Neural crest cell (in vitro differentiated cells): ENCODE data around the gene DUSP16. TPM values are rescaled to one million over a fixed set of nuclear protein-coding genes. Genes with fewer than 3 reads are reported as not detected.

Experiments
- DNase-seq: peaks from one replicate; pipeline ENCODE4 v3.0.0; 2021; ENCODE audit warnings: low read depth, mixed read lengths, low spot score
- H3K27ac Mint-ChIP-seq: one replicate; pipeline ENCODE4 v1.8.0; 2021; ENCODE audit warnings: mild to moderate bottlenecking, mixed read lengths; ENCODE audit not compliant: unreplicated experiment
- H3K27me3 Mint-ChIP-seq: 2 replicates; pipeline ENCODE4 v1.8.0; 2021; ENCODE audit warnings: low read depth, mild to moderate bottlenecking, mixed read lengths
- H3K36me3 Mint-ChIP-seq: 2 replicates; pipeline ENCODE4 v1.8.0; 2021; ENCODE audit warnings: low read depth, mild to moderate bottlenecking, mixed read lengths
- H3K4me1 Mint-ChIP-seq: 2 replicates; pipeline ENCODE4 v1.8.0; 2021; ENCODE audit warnings: mixed read lengths
- H3K4me3 Mint-ChIP-seq: one replicate; pipeline ENCODE4 v1.8.0; 2021; ENCODE audit warnings: mild to moderate bottlenecking, mixed read lengths
- H3K9me3 Mint-ChIP-seq: 2 replicates; pipeline ENCODE4 v1.8.0; 2021; ENCODE audit warnings: mixed read lengths
- total RNA-seq: library from RNA; stranded (reverse); gene quantifications from 2 replicates; pipeline ENCODE4 v1.2.1, GENCODE V29; 2021
- TF ChIP-seq, protein P1 (sequence below): fragments of 200-600 bp; sonication (generic); conservative IDR thresholded peaks from 2 replicates; pipeline ENCODE4 v1.5.0; 2021; ENCODE audit warnings: antibody characterized with exemption, mild to moderate bottlenecking

DUSP16 gene
- total RNA-seq, 1 donor from 2014 or later = 30.8 TPM

DNA sequence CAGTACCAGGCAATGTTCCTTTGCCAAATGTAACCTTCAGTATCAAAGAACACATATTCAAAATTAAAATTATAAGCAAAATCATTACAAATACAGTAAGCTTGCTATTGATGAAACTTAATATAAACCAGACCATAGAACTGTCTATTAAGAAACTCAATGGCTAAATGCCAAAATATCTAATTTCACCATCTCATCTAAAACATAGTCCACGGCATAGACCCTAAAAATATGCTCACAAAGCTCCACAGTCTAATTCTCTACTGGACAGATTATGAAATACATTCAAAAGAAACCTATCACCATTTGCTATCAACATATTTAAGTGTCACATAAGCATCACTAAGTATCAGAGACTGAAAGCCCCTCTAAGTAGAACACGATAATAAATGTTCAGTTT, 25.2 kb downstream of the DUSP16 start:
- DNase-seq = no peak
- H3K4me1 Mint-ChIP-seq = peaks cover 24% of the 10 kb centered on the region
- TF ChIP-seq, protein P1, sequence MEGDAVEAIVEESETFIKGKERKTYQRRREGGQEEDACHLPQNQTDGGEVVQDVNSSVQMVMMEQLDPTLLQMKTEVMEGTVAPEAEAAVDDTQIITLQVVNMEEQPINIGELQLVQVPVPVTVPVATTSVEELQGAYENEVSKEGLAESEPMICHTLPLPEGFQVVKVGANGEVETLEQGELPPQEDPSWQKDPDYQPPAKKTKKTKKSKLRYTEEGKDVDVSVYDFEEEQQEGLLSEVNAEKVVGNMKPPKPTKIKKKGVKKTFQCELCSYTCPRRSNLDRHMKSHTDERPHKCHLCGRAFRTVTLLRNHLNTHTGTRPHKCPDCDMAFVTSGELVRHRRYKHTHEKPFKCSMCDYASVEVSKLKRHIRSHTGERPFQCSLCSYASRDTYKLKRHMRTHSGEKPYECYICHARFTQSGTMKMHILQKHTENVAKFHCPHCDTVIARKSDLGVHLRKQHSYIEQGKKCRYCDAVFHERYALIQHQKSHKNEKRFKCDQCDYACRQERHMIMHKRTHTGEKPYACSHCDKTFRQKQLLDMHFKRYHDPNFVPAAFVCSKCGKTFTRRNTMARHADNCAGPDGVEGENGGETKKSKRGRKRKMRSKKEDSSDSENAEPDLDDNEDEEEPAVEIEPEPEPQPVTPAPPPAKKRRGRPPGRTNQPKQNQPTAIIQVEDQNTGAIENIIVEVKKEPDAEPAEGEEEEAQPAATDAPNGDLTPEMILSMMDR = no peak

DNA sequence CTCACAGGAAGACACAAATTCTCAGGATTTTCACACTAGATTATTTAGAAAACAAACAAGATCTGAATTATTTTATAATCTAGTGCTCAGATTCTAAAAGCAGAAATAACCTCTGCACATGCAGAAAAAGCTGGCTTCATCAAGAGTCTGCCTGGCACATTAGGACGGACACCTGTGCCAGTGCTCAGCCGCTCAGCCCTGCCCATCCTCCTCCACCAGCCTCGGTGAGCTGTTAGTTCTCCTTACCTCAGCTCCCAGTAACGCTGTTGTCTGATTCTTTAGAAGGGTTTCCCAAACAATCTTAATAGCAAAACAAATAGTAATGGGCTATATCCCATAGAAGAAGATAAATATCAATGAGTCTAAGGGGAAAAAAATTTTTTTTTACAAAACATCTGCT, 27.7 kb downstream of the DUSP16 start:
- no peak for DNase-seq
- H3K36me3 Mint-ChIP-seq = peaks cover 2% of the 10 kb centered on the region
- TF ChIP-seq, protein P1 = no peak
- no peak overlapping the region for H3K27ac Mint-ChIP-seq
- H3K4me3 Mint-ChIP-seq = no peak overlapping the region
- H3K27me3 Mint-ChIP-seq = no peaks in the 10 kb centered on the region
- H3K4me1 Mint-ChIP-seq = peaks cover 12% of the 10 kb centered on the region
- no peaks in the 10 kb centered on the region for H3K9me3 Mint-ChIP-seq

More for the DNA sequence above, 25.2 kb downstream of the DUSP16 start:
- Mint-ChIP-seq H3K36me3 (no peaks in the 10 kb centered on the region), H3K27me3 (no peaks in the 10 kb centered on the region), H3K4me3 (no peak overlapping the region), H3K9me3 (peaks cover 3% of the 10 kb centered on the region), H3K27ac (no peak overlapping the region)

GRCh38 chr12:12534166-12534866, 28.3 kb downstream of the DUSP16 start:
- Mint-ChIP-seq H3K36me3 (peaks cover 2% of the 10 kb centered on the region), H3K4me1 (peaks cover 12% of the 10 kb centered on the region), H3K9me3 (no peaks in the 10 kb centered on the region), H3K27ac (no peak overlapping the region), H3K4me3 (no peak overlapping the region), H3K27me3 (no peaks in the 10 kb centered on the region)
- DNase-seq = no peak
- TF ChIP-seq, protein P1 = no peak

DNA sequence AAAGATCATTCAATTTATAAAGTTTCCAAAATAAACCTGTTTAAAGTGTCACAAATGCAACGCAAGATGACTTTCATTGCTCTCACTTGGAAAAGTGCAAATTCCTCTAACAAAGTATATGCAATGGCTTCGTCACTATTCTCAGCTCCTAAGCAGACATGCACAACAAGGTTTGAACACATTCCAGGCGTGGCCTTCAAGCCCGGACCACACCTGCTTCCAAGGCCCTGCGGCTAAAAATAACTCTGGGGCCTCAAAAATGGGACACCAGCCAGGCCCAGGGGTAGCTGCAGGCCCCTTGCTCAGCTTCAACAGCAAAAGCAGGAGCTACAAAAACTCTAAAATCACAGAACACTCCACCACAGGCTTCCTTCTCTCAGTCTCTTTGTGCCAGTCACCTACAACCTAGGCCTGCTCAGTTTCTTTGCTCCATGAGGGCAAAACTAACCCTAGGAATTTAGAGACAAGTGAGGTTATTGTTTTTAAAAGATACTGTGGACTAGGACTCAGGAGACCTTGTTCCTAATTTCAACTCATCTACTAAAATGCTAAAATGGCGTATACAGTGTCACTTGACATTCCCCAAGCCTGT, 29.3 kb downstream of the DUSP16 start:
- Mint-ChIP-seq H3K27ac (no peak overlapping the region), H3K4me1 (peaks cover 12% of the 10 kb centered on the region), H3K27me3 (no peaks in the 10 kb centered on the region), H3K36me3 (peaks cover 2% of the 10 kb centered on the region), H3K4me3 (no peak overlapping the region), H3K9me3 (no peaks in the 10 kb centered on the region)
- DNase-seq = no peak
- TF ChIP-seq, protein P1 = no peak

- H3K4me3 Mint-ChIP-seq = no peak overlapping the region
- H3K27ac Mint-ChIP-seq = no peak overlapping the region
- TF ChIP-seq, protein P1 = no peak
- peaks cover 2% of the 10 kb centered on the region for H3K36me3 Mint-ChIP-seq
- no peaks in the 10 kb centered on the region for H3K27me3 Mint-ChIP-seq
- no peak for DNase-seq
- no peaks in the 10 kb centered on the region for H3K9me3 Mint-ChIP-seq
- H3K4me1 Mint-ChIP-seq = peaks cover 12% of the 10 kb centered on the region
These were observed 31.5 kb downstream of the DUSP16 start for GRCh38 chr12:12531194-12531593.
